GM23338 (cell line): ENCODE results near the gene CREB3L4. TPM values are rescaled to one million over a fixed set of nuclear protein-coding genes. Genes with fewer than 3 reads are reported as not detected.

Experiments used
- ATAC-seq: fragments of 200-7000 bp; cut with Tn5 transposase; 3 replicates; pipeline ENCODE4 v1.9.1; 2020
- DNase-seq: peaks from one replicate; pipeline ENCODE4 v3.0.0-alpha.2; 2015; ENCODE audit warnings: low spot score
- H2AFZ ChIP-seq: fragments of 200-600 bp; sonication (generic); 2 replicates; pipeline ENCODE4 v1.8.0; 2016; ENCODE audit warnings: antibody characterized with exemption, mild to moderate bottlenecking, moderate library complexity
- H3F3A ChIP-seq: fragments of 200-600 bp; sonication (generic); replicated peaks from 2 replicates; pipeline ENCODE4 v1.8.0; 2017; ENCODE audit warnings: antibody characterized with exemption, mixed run types, low read depth
- H3K27ac ChIP-seq: fragments of 200-600 bp; sonication (generic); 2 replicates; pipeline ENCODE4 v1.6.1; 2016; ENCODE audit warnings: low read depth
- H3K27me3 ChIP-seq: fragments of 200-600 bp; sonication (generic); 2 replicates; pipeline ENCODE4 v1.8.0; 2016; ENCODE audit warnings: mild to moderate bottlenecking, mixed run types, moderate library complexity; ENCODE audit not compliant: insufficient read depth
- H3K36me3 ChIP-seq: fragments of 200-600 bp; sonication (generic); 2 replicates; pipeline ENCODE4 v1.8.0; 2016; ENCODE audit warnings: mild to moderate bottlenecking; ENCODE audit not compliant: insufficient read depth
- H3K4me1 ChIP-seq: fragments of 200-600 bp; sonication (generic); 2 replicates; pipeline ENCODE4 v1.8.0; 2016; ENCODE audit warnings: mild to moderate bottlenecking, moderate library complexity; ENCODE audit not compliant: insufficient read depth
- H3K4me2 ChIP-seq: fragments of 200-600 bp; sonication (generic); 2 replicates; pipeline ENCODE4 v1.7.1; 2017; ENCODE audit warnings: mixed run types
- H3K4me3 ChIP-seq: fragments of 200-600 bp; sonication (generic); 2 replicates; pipeline ENCODE4 v1.6.1; 2016; ENCODE audit warnings: mixed run types
- H3K79me2 ChIP-seq: fragments of 200-600 bp; sonication (generic); replicated peaks from 2 replicates; pipeline ENCODE4 v1.8.0; 2017; ENCODE audit warnings: mild to moderate bottlenecking; ENCODE audit not compliant: insufficient read depth
- H3K9me2 ChIP-seq: fragments of 200-600 bp; sonication (generic); 2 replicates; pipeline ENCODE4 v1.8.0; 2017; ENCODE audit not compliant: insufficient read depth
- H4K20me1 ChIP-seq: fragments of 200-600 bp; sonication (generic); replicated peaks from 2 replicates; pipeline ENCODE4 v1.8.0; 2017; ENCODE audit warnings: mild to moderate bottlenecking; ENCODE audit not compliant: insufficient read depth
- H3K27ac Mint-ChIP-seq: 2 replicates; pipeline ENCODE4 v1.8.0; 2020; ENCODE audit warnings: inconsistent platforms, mild to moderate bottlenecking, moderate library complexity, mixed read lengths
- H3K27me3 Mint-ChIP-seq: 3 replicates; pipeline ENCODE4 v1.8.0; 2022; ENCODE audit warnings: low read depth, mild to moderate bottlenecking, moderate library complexity, mixed read lengths, inconsistent platforms; ENCODE audit not compliant: insufficient read depth, poor library complexity
- H3K36me3 Mint-ChIP-seq: 3 replicates; pipeline ENCODE4 v1.8.0; 2021; ENCODE audit warnings: low read depth, mild to moderate bottlenecking, inconsistent platforms, moderate library complexity, mixed read lengths
- H3K4me1 Mint-ChIP-seq: 3 replicates; pipeline ENCODE4 v1.8.0; 2020; ENCODE audit warnings: mild to moderate bottlenecking, inconsistent platforms, mixed read lengths
- H3K4me3 Mint-ChIP-seq: 3 replicates; pipeline ENCODE4 v1.8.0; 2021; ENCODE audit warnings: moderate library complexity, mild to moderate bottlenecking, inconsistent platforms, mixed read lengths
- H3K9me3 Mint-ChIP-seq: 3 replicates; pipeline ENCODE4 v1.8.0; 2020; ENCODE audit warnings: moderate library complexity, mild to moderate bottlenecking, inconsistent platforms, mixed read lengths
- CREB1 ChIP-seq: fragments of 250-450 bp; sonication (Bioruptor Pico); IDR thresholded peaks from 2 replicates; pipeline ENCODE4 v1.5.0; 2020; ENCODE audit warnings: low read depth, mild to moderate bottlenecking, moderate library complexity
- EZH2 ChIP-seq: fragments of 200-600 bp; sonication (generic); IDR thresholded peaks from one replicate; pipeline ENCODE4 v1.8.0; 2017; ENCODE audit warnings: antibody characterized with exemption, mild to moderate bottlenecking, low read depth; ENCODE audit not compliant: unreplicated experiment
- POLR2AphosphoS5 ChIP-seq: IDR thresholded peaks from 2 replicates; pipeline ENCODE4 v1.6.1; 2016; ENCODE audit warnings: antibody characterized with exemption, low read depth
- STAT1 ChIP-seq: IDR thresholded peaks from one replicate; pipeline ENCODE4 v1.6.1; 2016; ENCODE audit warnings: antibody characterized with exemption; ENCODE audit not compliant: unreplicated experiment
- ZNF114 ChIP-seq: fragments of 250-450 bp; sonication (Bioruptor Pico); IDR thresholded peaks from 2 replicates; pipeline ENCODE4 v1.5.0; 2020; ENCODE audit warnings: mild to moderate bottlenecking, moderate library complexity
- ZNF462 ChIP-seq: fragments of 250-450 bp; sonication (Bioruptor Pico); IDR thresholded peaks from 2 replicates; pipeline ENCODE4 v1.5.0; 2020; ENCODE audit warnings: mild to moderate bottlenecking, moderate library complexity
- polyA plus RNA-seq: library from polyadenylated mRNA; unstranded; fragments of >200 nt; fragmentation: Nextera tagmentation; extraction: Ambion mirVana; gene quantifications from 2 replicates; pipeline ENCODE4 v1.2.1, GENCODE V29; 2016
- total RNA-seq: library from RNA; depleted of rRNA; stranded (reverse); fragments of >200 nt; shearing (Covaris generic); gene quantifications from 2 replicates; pipeline ENCODE4 v1.2.3, GENCODE V29; 2014

Gene CREB3L4
- total and polyA plus RNA-seq, 2 experiments from 2014 or later, result 19.3 to 26.8 TPM

GRCh38 chr1:153991806-153992205 is 24.1 kb downstream of the CREB3L4 start (continued):
- no peak for TF ChIP-seq ZNF462 (CRISPR knock-in tag)
- TF ChIP-seq STAT1, result no peak
- TF ChIP-seq ZNF114 (CRISPR knock-in tag), result no peak
- no peak for TF ChIP-seq CREB1 (CRISPR knock-in tag)
- no peak for TF ChIP-seq POLR2AphosphoS5

GRCh38 chr1:153995202-153995601 is 27.5 kb downstream of the CREB3L4 start:
- Histone ChIP-seq H3K4me2 (no peak overlapping the region), H3K4me1 (peaks cover 17% of the 10 kb centered on the region), H3K36me3 (peaks cover 38% of the 10 kb centered on the region), H3K79me2 (peaks cover 23% of the 10 kb centered on the region), H3K27me3 (no peaks in the 10 kb centered on the region), H3K27ac (0 out of 2 replicates have a peak overlapping the region, but pooled peaks have one; percentile 2), H3K4me3 (no peak overlapping the region), H4K20me1 (peaks cover 27% of the 10 kb centered on the region), H3K9me2 (no peaks in the 10 kb centered on the region), H3F3A (peaks cover 42% of the 10 kb centered on the region), H2AFZ (no peak overlapping the region)
- Mint-ChIP-seq H3K4me1 (peaks cover 17% of the 10 kb centered on the region), H3K27me3 (peaks cover 21% of the 10 kb centered on the region), H3K36me3 (peaks cover 60% of the 10 kb centered on the region), H3K9me3 (peaks cover 8% of the 10 kb centered on the region; the same call in 2 of the 3 replicates), H3K27ac (no peak overlapping the region), H3K4me3 (no peak overlapping the region)
- no peak for DNase-seq
- ATAC-seq, result no peak
- TF ChIP-seq EZH2 (no peak), POLR2AphosphoS5 (peak; percentile 34; the same call in 1 of the 2 replicates)
